ENCODE data around the gene LPP.

Gene LPP

DNA sequence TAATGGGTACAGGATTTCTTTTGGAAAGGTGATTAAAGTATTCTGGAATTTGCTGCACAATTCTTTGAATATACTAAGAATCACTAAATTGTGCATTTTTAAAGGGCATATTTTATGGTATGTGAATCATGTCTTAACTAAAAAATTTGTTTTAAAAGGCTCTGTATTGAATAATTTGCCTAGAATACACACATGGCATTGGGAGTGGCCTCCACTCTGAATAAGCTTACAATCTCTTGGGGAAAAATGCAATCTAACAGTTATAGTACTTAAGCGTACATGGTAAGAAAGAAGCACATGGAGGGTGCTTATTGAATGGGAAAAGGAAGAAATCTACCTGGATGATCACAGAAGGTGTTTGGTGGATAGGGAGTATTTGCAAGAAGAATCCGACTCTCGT is 385.1 kb downstream of the LPP start:
- Histone ChIP-seq H4K20me1 (ENCODE audit: low read depth, low read length) (no peaks in the 10 kb centered on the region), H3K27ac (ENCODE audit: low read depth, low read length) (no peak overlapping the region), H3K36me3 (ENCODE audit: low read length) (no peaks in the 10 kb centered on the region), H3K9me3 (ENCODE audit: insufficient read depth, low read length) (no peaks in the 10 kb centered on the region), H3K9me2 (replicated peaks; ENCODE audit: insufficient read depth, low read length) (no peaks in the 10 kb centered on the region), H3K4me2 (ENCODE audit: low read depth, low read length, poor library complexity, severe bottlenecking) (no peak overlapping the region), H3K27me3 (ENCODE audit: low read length) (no peaks in the 10 kb centered on the region), H3F3A (ENCODE audit: insufficient read depth) (no peaks in the 10 kb centered on the region), H2AFZ (ENCODE audit: low read depth, low read length, severe bottlenecking) (no peak overlapping the region), H3K9ac (ENCODE audit: low read length) (no peak overlapping the region), H3K4me3 (ENCODE audit: insufficient read depth, low read length, poor library complexity, severe bottlenecking) (no peak overlapping the region), H3K79me2 (ENCODE audit: insufficient read depth, low read length) (no peaks in the 10 kb centered on the region)
- TF ChIP-seq, protein P1, sequence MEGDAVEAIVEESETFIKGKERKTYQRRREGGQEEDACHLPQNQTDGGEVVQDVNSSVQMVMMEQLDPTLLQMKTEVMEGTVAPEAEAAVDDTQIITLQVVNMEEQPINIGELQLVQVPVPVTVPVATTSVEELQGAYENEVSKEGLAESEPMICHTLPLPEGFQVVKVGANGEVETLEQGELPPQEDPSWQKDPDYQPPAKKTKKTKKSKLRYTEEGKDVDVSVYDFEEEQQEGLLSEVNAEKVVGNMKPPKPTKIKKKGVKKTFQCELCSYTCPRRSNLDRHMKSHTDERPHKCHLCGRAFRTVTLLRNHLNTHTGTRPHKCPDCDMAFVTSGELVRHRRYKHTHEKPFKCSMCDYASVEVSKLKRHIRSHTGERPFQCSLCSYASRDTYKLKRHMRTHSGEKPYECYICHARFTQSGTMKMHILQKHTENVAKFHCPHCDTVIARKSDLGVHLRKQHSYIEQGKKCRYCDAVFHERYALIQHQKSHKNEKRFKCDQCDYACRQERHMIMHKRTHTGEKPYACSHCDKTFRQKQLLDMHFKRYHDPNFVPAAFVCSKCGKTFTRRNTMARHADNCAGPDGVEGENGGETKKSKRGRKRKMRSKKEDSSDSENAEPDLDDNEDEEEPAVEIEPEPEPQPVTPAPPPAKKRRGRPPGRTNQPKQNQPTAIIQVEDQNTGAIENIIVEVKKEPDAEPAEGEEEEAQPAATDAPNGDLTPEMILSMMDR (IDR thresholded peaks at IDR 0.05; ENCODE audit: insufficient read depth, low read length, poor library complexity, severe bottlenecking): no peak
- TF ChIP-seq EZH2phosphoT487 (conservative IDR thresholded peaks at IDR 0.05; ENCODE audit: low read length): no peak

DNA sequence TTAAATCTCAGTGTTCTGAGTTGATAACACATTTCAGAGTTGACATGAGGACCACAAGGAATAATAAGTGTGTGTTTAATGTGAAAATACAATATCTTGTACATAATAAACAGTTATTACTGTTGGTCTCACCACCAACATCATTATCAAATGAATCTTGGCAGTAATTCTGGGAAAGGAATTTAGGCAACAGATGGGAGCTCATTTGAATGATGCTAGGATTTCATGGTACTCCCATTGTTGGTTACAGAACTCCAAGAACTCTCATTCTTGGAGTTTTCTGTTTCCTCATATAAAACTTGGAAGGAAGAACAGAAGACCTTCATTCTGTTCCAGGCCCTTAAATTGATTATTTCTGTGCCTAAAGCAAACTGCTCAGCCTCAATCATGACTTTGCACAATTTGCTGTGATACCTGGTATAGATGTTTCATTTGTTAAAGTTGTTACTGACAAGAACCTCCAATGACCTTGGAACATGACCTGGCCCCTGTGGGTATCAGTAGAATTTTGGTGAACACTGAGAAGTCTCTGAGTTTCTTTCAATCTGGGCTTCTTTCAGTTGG is 385.8 kb downstream of the LPP start:
- no peaks in the 10 kb centered on the region for H3K36me3 ChIP-seq (ENCODE audit: low read length)
- H4K20me1 ChIP-seq (ENCODE audit: low read depth, low read length): no peaks in the 10 kb centered on the region
- TF ChIP-seq, protein P1 (IDR thresholded peaks at IDR 0.05; ENCODE audit: insufficient read depth, low read length, poor library complexity, severe bottlenecking): no peak
- no peak for TF ChIP-seq EZH2phosphoT487 (conservative IDR thresholded peaks at IDR 0.05; ENCODE audit: low read length)
- H3K27me3 ChIP-seq (ENCODE audit: low read length): no peaks in the 10 kb centered on the region
- H3K4me2 ChIP-seq (ENCODE audit: low read depth, low read length, poor library complexity, severe bottlenecking): no peak overlapping the region
- no peak overlapping the region for H3K9ac ChIP-seq (ENCODE audit: low read length)
- no peaks in the 10 kb centered on the region for H3K9me3 ChIP-seq (ENCODE audit: insufficient read depth, low read length)
- no peak overlapping the region for H2AFZ ChIP-seq (ENCODE audit: low read depth, low read length, severe bottlenecking)
- H3F3A ChIP-seq (ENCODE audit: insufficient read depth): no peaks in the 10 kb centered on the region
- no peaks in the 10 kb centered on the region for H3K9me2 ChIP-seq (replicated peaks; ENCODE audit: insufficient read depth, low read length)
- H3K79me2 ChIP-seq (ENCODE audit: insufficient read depth, low read length): no peaks in the 10 kb centered on the region
- no peak overlapping the region for H3K4me3 ChIP-seq (ENCODE audit: insufficient read depth, low read length, poor library complexity, severe bottlenecking)
- H3K27ac ChIP-seq (ENCODE audit: low read depth, low read length): no peak overlapping the region

DNA sequence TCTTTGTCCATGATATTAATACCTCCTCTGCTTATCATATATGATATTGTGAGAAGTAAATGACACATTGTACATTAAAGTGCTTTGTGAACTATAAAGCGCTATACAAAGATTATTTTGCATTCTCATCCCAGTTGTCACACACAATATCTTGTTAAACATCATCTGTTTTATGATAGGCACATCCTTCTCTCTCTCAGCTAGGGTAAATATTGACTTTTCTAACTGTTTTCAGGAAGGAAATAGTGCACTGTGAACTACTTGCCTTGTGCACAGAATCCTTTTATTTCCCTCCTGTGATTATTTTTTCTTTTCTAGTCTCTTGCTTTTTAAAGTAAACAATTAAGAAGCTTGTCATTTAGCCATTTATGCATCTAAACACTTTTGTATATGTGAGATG is 388.2 kb downstream of the LPP start:
- no peaks in the 10 kb centered on the region for H3F3A ChIP-seq (ENCODE audit: insufficient read depth)
- H3K9me2 ChIP-seq (replicated peaks; ENCODE audit: insufficient read depth, low read length): no peaks in the 10 kb centered on the region
- H2AFZ ChIP-seq (ENCODE audit: low read depth, low read length, severe bottlenecking): no peak overlapping the region
- H3K27me3 ChIP-seq (ENCODE audit: low read length): no peaks in the 10 kb centered on the region
- H3K36me3 ChIP-seq (ENCODE audit: low read length): no peaks in the 10 kb centered on the region
- H3K4me3 ChIP-seq (ENCODE audit: insufficient read depth, low read length, poor library complexity, severe bottlenecking): no peak overlapping the region
- no peaks in the 10 kb centered on the region for H3K79me2 ChIP-seq (ENCODE audit: insufficient read depth, low read length)
- H3K9ac ChIP-seq (ENCODE audit: low read length): no peak overlapping the region
- no peaks in the 10 kb centered on the region for H4K20me1 ChIP-seq (ENCODE audit: low read depth, low read length)
- H3K4me2 ChIP-seq (ENCODE audit: low read depth, low read length, poor library complexity, severe bottlenecking): no peak overlapping the region
- H3K9me3 ChIP-seq (ENCODE audit: insufficient read depth, low read length): no peaks in the 10 kb centered on the region
- no peak overlapping the region for H3K27ac ChIP-seq (ENCODE audit: low read depth, low read length)
- TF ChIP-seq, protein P1 (IDR thresholded peaks at IDR 0.05; ENCODE audit: insufficient read depth, low read length, poor library complexity, severe bottlenecking): no peak
- no peak for TF ChIP-seq EZH2phosphoT487 (conservative IDR thresholded peaks at IDR 0.05; ENCODE audit: low read length)

All from SU-DHL-6 (cell line).